Measurements from ENCODE around the gene KRT10. TPM values are rescaled to one million over a fixed set of nuclear protein-coding genes. Genes with fewer than 3 reads are reported as not detected.

The KRT10 gene
- total and polyA plus RNA-seq, 9 of the 15 experiments (the other 6 are each of a cell fraction or from before 2014, with no cell fraction given) = 47.0 to 179 (median 76.2) TPM

GRCh38 chr17:40817103-40817682 lies 5.2 kb downstream of the KRT10 start:
- peaks cover 29% of the 10 kb centered on the region for H3K36me3 ChIP-seq (ENCODE audit: control insufficient read depth, insufficient read depth, low read length)
- CTCF ChIA-PET (ENCODE audit: low intra/inter-chr PET ratio) = no interaction called here
- 70% methylated on average over 4 of the region's 4 CpGs for WGBS (ENCODE audit: insufficient coverage, low coverage, missing lambda C conversion rate)
- ATAC-seq (peak; percentile 3; the same call in 1 of the 3 replicates), FAIRE-seq (no peak), DNase-seq (ENCODE audit: extremely low read depth in 1 of 4, low spot score in 3 of 4) (no peak)
- peaks cover 5% of the 10 kb centered on the region for H3K9me1 ChIP-seq (ENCODE audit: control insufficient read depth, insufficient read depth, low read length)
- H2AFZ ChIP-seq (ENCODE audit: low read depth, low read length) = no peak overlapping the region
- H3K4me1 ChIP-seq (replicated peaks in 1 of 2; ENCODE audit: control insufficient read depth in 2 of 2, insufficient read depth in 2 of 2, low read length in 2 of 2) = peaks cover 9 to 29% of the 10 kb centered on the region in 2 experiments
- BruUV-seq (replicated peaks) = no TSS peak
- in situ Hi-C loops (cut with MboI) (no loop called here), intact Hi-C loops (cut with micrococcal nuclease) (loop anchor here (5.0 kb wide), 1 partner anchor 850 kb away; no protein-coding TSS in a partner anchor)
- no peaks in the 10 kb centered on the region for H3K9me3 ChIP-seq (replicated peaks; ENCODE audit: control insufficient read depth, insufficient read depth, low read depth, low read length)
- POLR2A ChIA-PET = interaction anchor here (0.6 to 1.2 kb wide), 4 partner anchors 9 to 711 kb away, joined by 3 to 4 read pairs (median 3); no protein-coding TSS in a partner anchor
- H4K20me1 ChIP-seq (replicated peaks; ENCODE audit: control insufficient read depth, insufficient read depth, low read length) = no peaks in the 10 kb centered on the region
- peak overlapping the region; percentile 67; the same call in 1 of the 2 replicates for H3K4me3 ChIP-seq
- TF ChIP-seq PCBP2 (IDR thresholded peaks at IDR 0.05; ENCODE audit: low read depth, low read length, poor library complexity, severe bottlenecking) = no peak
- 0 out of 2 replicates have a peak, but pooled peaks have one; percentile 15 for TF ChIP-seq POLR2AphosphoS5 (IDR thresholded peaks at IDR 0.05; ENCODE audit: control insufficient read depth, insufficient read depth, low read depth, low read length)
- no peak for TF ChIP-seq POLR3A (IDR thresholded peaks at IDR 0.05; ENCODE audit: borderline replicate concordance, extremely low read depth, insufficient read depth, insufficient read length)
- TF ChIP-seq POLR2AphosphoS2 (IDR thresholded peaks at IDR 0.05; ENCODE audit: low read length) = peak; percentile 90
- TF ChIP-seq NFE2 (IDR thresholded peaks at IDR 0.05; ENCODE audit: low read depth) = no peak
- TF ChIP-seq POLR2A (conservative IDR thresholded peaks at IDR 0.05) = peak; percentile 70
- TF ChIP-seq SLC30A9 (CRISPR knock-in tag; IDR thresholded peaks at IDR 0.05) = no peak
- TF ChIP-seq ZNF780A (CRISPR knock-in tag; IDR thresholded peaks at IDR 0.05) = no peak
- no peak for TF ChIP-seq CC2D1A (IDR thresholded peaks at IDR 0.05)
- no peak for TF ChIP-seq ZNF263 (CRISPR knock-in tag; IDR thresholded peaks at IDR 0.05; ENCODE audit: borderline replicate concordance)
- no peak for TF ChIP-seq NR0B1 (IDR thresholded peaks at IDR 0.05; ENCODE audit: partially characterized antibody)
- TF ChIP-seq CBX5 (IDR thresholded peaks at IDR 0.05; ENCODE audit: borderline replicate concordance, low read depth) = no peak
- TF ChIP-seq SUPT5H (IDR thresholded peaks at IDR 0.05) = peak; percentile 69
- peak; percentile 64 for TF ChIP-seq POLR2B (IDR thresholded peaks at IDR 0.05; ENCODE audit: low read depth, partially characterized antibody)
- TF ChIP-seq KDM5B (IDR thresholded peaks at IDR 0.05; ENCODE audit: insufficient replicate concordance, low read depth, low read length) = peak; percentile 52
- no peak for TF ChIP-seq GATAD2A (IDR thresholded peaks at IDR 0.05)
- TF ChIP-seq ILF3 (IDR thresholded peaks at IDR 0.05; ENCODE audit: borderline replicate concordance) = 0 out of 2 replicates have a peak, but pooled peaks have one; percentile 2
- H3K4me2 ChIP-seq (ENCODE audit: insufficient read depth, low read length) = peak overlapping the region; percentile 63
- no peaks in the 10 kb centered on the region for H3K27me3 ChIP-seq (ENCODE audit: control insufficient read depth in 2 of 2, insufficient read depth in 2 of 2, low read length in 2 of 2)
- H3K27ac ChIP-seq (ENCODE audit: extremely low read depth, low read depth, low read length) = peak overlapping the region; percentile 65
- peaks cover 52% of the 10 kb centered on the region for H3K79me2 ChIP-seq (ENCODE audit: control insufficient read depth, insufficient read depth, low read length)
- H3K9ac ChIP-seq (ENCODE audit: insufficient read depth in 1 of 2, low read depth in 2 of 2, low read length in 2 of 2) = peak overlapping the region in 1 of 2 experiments; percentile 97; a peak in 2 of 4 replicates
